Activated CD4-positive, alpha-beta T cell treated with anti-CD3 and anti-CD28 coated beads, Interleukin-2, amount 50 U/mL, for 4 hours (primary cell): ENCODE results near the gene OSBP2.
"Not testable (repeated sequence)": the region's sequence is repeated elsewhere in the genome, so short reads cannot be mapped to it uniquely, and the experiment has no call there.

Source experiments
- DNase-seq, 2 experiments: peaks; one replicate each; pipeline ENCODE4 v3.0.0-alpha.2; 2020

OSBP2 gene

GRCh38 chr22:30694640-30695350 is at the start of gene OSBP2:
OSBP2 (plus strand) TSS chr22:30694874; CDS start chr22:30694910, 36 bp downstream.
- DNase-seq: peak; percentile 2 to 6

GRCh38 chr22:30646518-30647160 is 48.0 kb upstream of the OSBP2 start:
- no peak for DNase-seq

GRCh38 chr22:30647536-30647935 is 47.1 kb upstream of the OSBP2 start:
- DNase-seq: no peak

GRCh38 chr22:30648825-30649224 is 45.8 kb upstream of the OSBP2 start:
- DNase-seq: no peak

- peak; percentile 81 to 88 for DNase-seq
Observed at GRCh38 chr22:30649430-30650007, 45.2 kb upstream of the OSBP2 start.

GRCh38 chr22:30650508-30651116 is 44.1 kb upstream of the OSBP2 start:
- DNase-seq: no peak

- DNase-seq: no peak
Observed at GRCh38 chr22:30652852-30653251, 41.8 kb upstream of the OSBP2 start.

- no peak for DNase-seq
Observed at GRCh38 chr22:30654361-30654760, 40.3 kb upstream of the OSBP2 start.

GRCh38 chr22:30655532-30655931 is 39.1 kb upstream of the OSBP2 start:
- no peak for DNase-seq

GRCh38 chr22:30662040-30662439 is 32.6 kb upstream of the OSBP2 start:
- no peak for DNase-seq

GRCh38 chr22:30664798-30665197 is 29.9 kb upstream of the OSBP2 start:
- DNase-seq: no peak

- no peak for DNase-seq
Observed at GRCh38 chr22:30665266-30665665, 29.4 kb upstream of the OSBP2 start.

- DNase-seq: no peak
Observed at GRCh38 chr22:30665786-30666185, 28.9 kb upstream of the OSBP2 start.

- peak; percentile 13 to 18 for DNase-seq
Observed at GRCh38 chr22:30667107-30667493, 27.6 kb upstream of the OSBP2 start.

GRCh38 chr22:30667494-30668385 is 26.9 kb upstream of the OSBP2 start, which contains the start of gene DUSP18:
DUSP18 (minus strand) TSS chr22:30667875; CDS start chr22:30664003, 3,872 bp downstream.
- DNase-seq: peak; percentile 88 to 90

- DNase-seq: no peak
Observed at GRCh38 chr22:30668386-30668710, 26.3 kb upstream of the OSBP2 start.

- DNase-seq: no peak
Observed at GRCh38 chr22:30671071-30671470, 23.6 kb upstream of the OSBP2 start.

- no peak for DNase-seq
Observed at GRCh38 chr22:30673136-30673535, 21.5 kb upstream of the OSBP2 start.

GRCh38 chr22:30674482-30674881 is 20.2 kb upstream of the OSBP2 start:
- DNase-seq: no peak

- DNase-seq: no peak
Observed at GRCh38 chr22:30675436-30675835, 19.2 kb upstream of the OSBP2 start.

GRCh38 chr22:30676565-30676964 is 18.1 kb upstream of the OSBP2 start:
- not testable (repeated sequence) for DNase-seq

- not testable (repeated sequence) for DNase-seq
Observed at GRCh38 chr22:30679895-30680690, 14.6 kb upstream of the OSBP2 start.
